Measurements from ENCODE around the gene TLL2. TPM values are rescaled to one million over a fixed set of nuclear protein-coding genes. Genes with fewer than 3 reads are reported as not detected.

Gene TLL2
- total RNA-seq, 1 experiment from 2014 or later = 0.11 TPM

GRCh38 chr10:96517284-96517683, 3.6 kb upstream of the TLL2 start:
- H3K27ac ChIP-seq (ENCODE audit: low read depth, low read length, poor library complexity, severe bottlenecking) = no peak overlapping the region
- CTCF ChIA-PET = no interaction called here
- BruUV-seq (replicated peaks) = no TSS peak
- intact Hi-C loops (cut with micrococcal nuclease; ENCODE audit: unreplicated experiment) = no loop called here
- TF ChIP-seq EZH2 (IDR thresholded peaks at IDR 0.05; ENCODE audit: borderline replicate concordance, low read depth, low read length, poor library complexity, severe bottlenecking) = no peak
- no peak for TF ChIP-seq CTCF (conservative IDR thresholded peaks at IDR 0.05; ENCODE audit: low read depth, low read length)
- H3K27me3 ChIP-seq (replicated peaks; ENCODE audit: insufficient read depth, low read depth, low read length, poor library complexity) = peaks cover 17% of the 10 kb centered on the region
- no peak overlapping the region for H3K4me3 ChIP-seq (ENCODE audit: low read depth, low read length, poor library complexity, severe bottlenecking)
- DNase-seq (ENCODE audit: low spot score) = no peak
- peaks cover 13% of the 10 kb centered on the region for H3K36me3 ChIP-seq (ENCODE audit: insufficient read depth, low read length, poor library complexity, severe bottlenecking)
- peaks cover 6% of the 10 kb centered on the region for H3K4me1 ChIP-seq (ENCODE audit: insufficient read depth, low read length, poor library complexity, severe bottlenecking)
- POLR2A ChIA-PET (ENCODE audit: low non-redundant PET) = no interaction called here
- no peaks in the 10 kb centered on the region for H3K9me3 ChIP-seq (ENCODE audit: low read depth, low read length, poor library complexity, severe bottlenecking)

GRCh38 chr10:96516337-96516736, 2.6 kb upstream of the TLL2 start:
- TF ChIP-seq CTCF (conservative IDR thresholded peaks at IDR 0.05; ENCODE audit: low read depth, low read length) (no peak), EZH2 (IDR thresholded peaks at IDR 0.05; ENCODE audit: borderline replicate concordance, low read depth, low read length, poor library complexity, severe bottlenecking) (no peak)
- H3K27ac ChIP-seq (ENCODE audit: low read depth, low read length, poor library complexity, severe bottlenecking) = no peak overlapping the region
- POLR2A ChIA-PET (ENCODE audit: low non-redundant PET) = no interaction called here
- no peak for DNase-seq (ENCODE audit: low spot score)
- intact Hi-C loops (cut with micrococcal nuclease; ENCODE audit: unreplicated experiment) = no loop called here
- H3K36me3 ChIP-seq (ENCODE audit: insufficient read depth, low read length, poor library complexity, severe bottlenecking) = peaks cover 3% of the 10 kb centered on the region
- H3K27me3 ChIP-seq (replicated peaks; ENCODE audit: insufficient read depth, low read depth, low read length, poor library complexity) = peaks cover 23% of the 10 kb centered on the region
- no peak overlapping the region for H3K4me3 ChIP-seq (ENCODE audit: low read depth, low read length, poor library complexity, severe bottlenecking)
- CTCF ChIA-PET = no interaction called here
- no TSS peak for BruUV-seq (replicated peaks)
- H3K4me1 ChIP-seq (ENCODE audit: insufficient read depth, low read length, poor library complexity, severe bottlenecking) = peaks cover 6% of the 10 kb centered on the region
- no peaks in the 10 kb centered on the region for H3K9me3 ChIP-seq (ENCODE audit: low read depth, low read length, poor library complexity, severe bottlenecking)

GRCh38 chr10:96513305-96513697, 425 bp downstream of the TLL2 start:
- Histone ChIP-seq H3K4me3 (ENCODE audit: low read depth, low read length, poor library complexity, severe bottlenecking) (peak overlapping the region; percentile 50), H3K4me1 (ENCODE audit: insufficient read depth, low read length, poor library complexity, severe bottlenecking) (peaks cover 6% of the 10 kb centered on the region), H3K27me3 (replicated peaks; ENCODE audit: insufficient read depth, low read depth, low read length, poor library complexity) (peaks cover 23% of the 10 kb centered on the region), H3K27ac (ENCODE audit: low read depth, low read length, poor library complexity, severe bottlenecking) (no peak overlapping the region), H3K9me3 (ENCODE audit: low read depth, low read length, poor library complexity, severe bottlenecking) (no peaks in the 10 kb centered on the region), H3K36me3 (ENCODE audit: insufficient read depth, low read length, poor library complexity, severe bottlenecking) (no peaks in the 10 kb centered on the region)
- no TSS peak for BruUV-seq (replicated peaks)
- ChIA-PET CTCF (interaction anchor here (0.8 to 1.5 kb wide), 3 partner anchors 83 to 138 kb away, joined by 3 to 4 read pairs (median 3); no protein-coding TSS in a partner anchor), POLR2A (ENCODE audit: low non-redundant PET) (no interaction called here)
- intact Hi-C loops (cut with micrococcal nuclease; ENCODE audit: unreplicated experiment) = no loop called here
- no peak for DNase-seq (ENCODE audit: low spot score)
- TF ChIP-seq CTCF (conservative IDR thresholded peaks at IDR 0.05; ENCODE audit: low read depth, low read length) (no peak), EZH2 (IDR thresholded peaks at IDR 0.05; ENCODE audit: borderline replicate concordance, low read depth, low read length, poor library complexity, severe bottlenecking) (no peak)
